GM23338 (cell line): ENCODE data around the gene GRID1.

Experiments
- CREB1 ChIP-seq: fragments of 250-450 bp; sonication (Bioruptor Pico); IDR thresholded peaks from 2 replicates; pipeline ENCODE4 v1.5.0; 2020; ENCODE audit warnings: low read depth, mild to moderate bottlenecking, moderate library complexity
- EZH2 ChIP-seq: fragments of 200-600 bp; sonication (generic); IDR thresholded peaks from one replicate; pipeline ENCODE4 v1.8.0; 2017; ENCODE audit warnings: antibody characterized with exemption, mild to moderate bottlenecking, low read depth; ENCODE audit not compliant: unreplicated experiment
- EZH2phosphoT487 ChIP-seq: fragments of 200-600 bp; sonication (generic); IDR thresholded peaks from one replicate; pipeline ENCODE4 v1.8.1; 2018; ENCODE audit warnings: antibody characterized with exemption; ENCODE audit not compliant: unreplicated experiment
- JUNB ChIP-seq: IDR thresholded peaks from one replicate; pipeline ENCODE4 v1.6.1; 2016; ENCODE audit warnings: antibody characterized with exemption; ENCODE audit not compliant: unreplicated experiment
- NANOG ChIP-seq: IDR thresholded peaks from 2 replicates; pipeline ENCODE4 v1.6.1; 2016; ENCODE audit warnings: antibody characterized with exemption, borderline replicate concordance
- POLR2AphosphoS5 ChIP-seq: IDR thresholded peaks from 2 replicates; pipeline ENCODE4 v1.6.1; 2016; ENCODE audit warnings: antibody characterized with exemption, low read depth
- STAT1 ChIP-seq: IDR thresholded peaks from one replicate; pipeline ENCODE4 v1.6.1; 2016; ENCODE audit warnings: antibody characterized with exemption; ENCODE audit not compliant: unreplicated experiment
- ZNF114 ChIP-seq: fragments of 250-450 bp; sonication (Bioruptor Pico); IDR thresholded peaks from 2 replicates; pipeline ENCODE4 v1.5.0; 2020; ENCODE audit warnings: mild to moderate bottlenecking, moderate library complexity
- ZNF331 ChIP-seq: fragments of 250-450 bp; sonication (Bioruptor Pico); IDR thresholded peaks from 2 replicates; pipeline ENCODE4 v1.5.0; 2020; ENCODE audit warnings: low read depth, mild to moderate bottlenecking, moderate library complexity
- ZNF462 ChIP-seq: fragments of 250-450 bp; sonication (Bioruptor Pico); IDR thresholded peaks from 2 replicates; pipeline ENCODE4 v1.5.0; 2020; ENCODE audit warnings: mild to moderate bottlenecking, moderate library complexity
- TF ChIP-seq, protein P1 (sequence below), 2 experiments: fragments of 200-600 bp in 1 of 2; sonication (generic) in 1 of 2; conservative IDR thresholded peaks; 2 replicates each; pipeline versions ENCODE4 v1.5.1 to v1.6.1; 2016 to 2017; ENCODE audit warnings: antibody characterized with exemption in 2 of 2, low read depth in 2 of 2, mild to moderate bottlenecking in 2 of 2, moderate library complexity in 1 of 2
- TF ChIP-seq, protein P2 (sequence below): IDR thresholded peaks from one replicate; pipeline ENCODE4 v1.6.1; 2018; ENCODE audit warnings: antibody characterized with exemption; ENCODE audit not compliant: unreplicated experiment
- TF ChIP-seq, protein P3 (sequence below): IDR thresholded peaks from 2 replicates; pipeline ENCODE4 v1.6.1; 2016; ENCODE audit warnings: antibody characterized with exemption

DNA sequence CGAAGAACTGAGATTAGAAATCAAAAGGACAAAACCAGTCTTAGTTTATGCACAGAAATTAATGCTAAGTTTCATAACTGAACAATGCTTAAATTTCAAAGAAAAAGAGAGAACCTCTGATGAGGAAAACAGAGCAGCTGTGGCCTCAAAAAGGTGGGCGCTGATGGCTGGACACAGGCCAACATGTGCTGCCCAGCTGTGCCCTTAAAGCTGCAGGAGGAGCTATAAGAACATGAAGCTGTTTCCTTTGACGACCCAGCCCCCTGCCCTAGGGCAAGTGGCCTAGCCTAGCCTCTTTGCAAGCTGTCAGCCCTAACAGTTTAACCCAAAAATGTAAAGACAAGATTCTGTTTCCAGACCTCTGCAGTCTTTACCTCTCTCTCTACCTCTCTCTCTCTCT, 107.7 kb downstream of the GRID1 start:
- TF ChIP-seq, protein P1, sequence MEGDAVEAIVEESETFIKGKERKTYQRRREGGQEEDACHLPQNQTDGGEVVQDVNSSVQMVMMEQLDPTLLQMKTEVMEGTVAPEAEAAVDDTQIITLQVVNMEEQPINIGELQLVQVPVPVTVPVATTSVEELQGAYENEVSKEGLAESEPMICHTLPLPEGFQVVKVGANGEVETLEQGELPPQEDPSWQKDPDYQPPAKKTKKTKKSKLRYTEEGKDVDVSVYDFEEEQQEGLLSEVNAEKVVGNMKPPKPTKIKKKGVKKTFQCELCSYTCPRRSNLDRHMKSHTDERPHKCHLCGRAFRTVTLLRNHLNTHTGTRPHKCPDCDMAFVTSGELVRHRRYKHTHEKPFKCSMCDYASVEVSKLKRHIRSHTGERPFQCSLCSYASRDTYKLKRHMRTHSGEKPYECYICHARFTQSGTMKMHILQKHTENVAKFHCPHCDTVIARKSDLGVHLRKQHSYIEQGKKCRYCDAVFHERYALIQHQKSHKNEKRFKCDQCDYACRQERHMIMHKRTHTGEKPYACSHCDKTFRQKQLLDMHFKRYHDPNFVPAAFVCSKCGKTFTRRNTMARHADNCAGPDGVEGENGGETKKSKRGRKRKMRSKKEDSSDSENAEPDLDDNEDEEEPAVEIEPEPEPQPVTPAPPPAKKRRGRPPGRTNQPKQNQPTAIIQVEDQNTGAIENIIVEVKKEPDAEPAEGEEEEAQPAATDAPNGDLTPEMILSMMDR (conservative IDR thresholded peaks at IDR 0.05; ENCODE audit: low read depth in 2 of 2): no peak
- TF ChIP-seq, protein P2, sequence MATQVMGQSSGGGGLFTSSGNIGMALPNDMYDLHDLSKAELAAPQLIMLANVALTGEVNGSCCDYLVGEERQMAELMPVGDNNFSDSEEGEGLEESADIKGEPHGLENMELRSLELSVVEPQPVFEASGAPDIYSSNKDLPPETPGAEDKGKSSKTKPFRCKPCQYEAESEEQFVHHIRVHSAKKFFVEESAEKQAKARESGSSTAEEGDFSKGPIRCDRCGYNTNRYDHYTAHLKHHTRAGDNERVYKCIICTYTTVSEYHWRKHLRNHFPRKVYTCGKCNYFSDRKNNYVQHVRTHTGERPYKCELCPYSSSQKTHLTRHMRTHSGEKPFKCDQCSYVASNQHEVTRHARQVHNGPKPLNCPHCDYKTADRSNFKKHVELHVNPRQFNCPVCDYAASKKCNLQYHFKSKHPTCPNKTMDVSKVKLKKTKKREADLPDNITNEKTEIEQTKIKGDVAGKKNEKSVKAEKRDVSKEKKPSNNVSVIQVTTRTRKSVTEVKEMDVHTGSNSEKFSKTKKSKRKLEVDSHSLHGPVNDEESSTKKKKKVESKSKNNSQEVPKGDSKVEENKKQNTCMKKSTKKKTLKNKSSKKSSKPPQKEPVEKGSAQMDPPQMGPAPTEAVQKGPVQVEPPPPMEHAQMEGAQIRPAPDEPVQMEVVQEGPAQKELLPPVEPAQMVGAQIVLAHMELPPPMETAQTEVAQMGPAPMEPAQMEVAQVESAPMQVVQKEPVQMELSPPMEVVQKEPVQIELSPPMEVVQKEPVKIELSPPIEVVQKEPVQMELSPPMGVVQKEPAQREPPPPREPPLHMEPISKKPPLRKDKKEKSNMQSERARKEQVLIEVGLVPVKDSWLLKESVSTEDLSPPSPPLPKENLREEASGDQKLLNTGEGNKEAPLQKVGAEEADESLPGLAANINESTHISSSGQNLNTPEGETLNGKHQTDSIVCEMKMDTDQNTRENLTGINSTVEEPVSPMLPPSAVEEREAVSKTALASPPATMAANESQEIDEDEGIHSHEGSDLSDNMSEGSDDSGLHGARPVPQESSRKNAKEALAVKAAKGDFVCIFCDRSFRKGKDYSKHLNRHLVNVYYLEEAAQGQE: no peak
- TF ChIP-seq POLR2AphosphoS5: no peak
- TF ChIP-seq EZH2phosphoT487: no peak
- TF ChIP-seq EZH2: no peak
- no peak for TF ChIP-seq CREB1 (CRISPR knock-in tag)
- TF ChIP-seq NANOG: no peak
- TF ChIP-seq ZNF114 (CRISPR knock-in tag): no peak
- TF ChIP-seq STAT1: no peak
- no peak for TF ChIP-seq ZNF331 (CRISPR knock-in tag)
- no peak for TF ChIP-seq ZNF462 (CRISPR knock-in tag)
- TF ChIP-seq, protein P3, sequence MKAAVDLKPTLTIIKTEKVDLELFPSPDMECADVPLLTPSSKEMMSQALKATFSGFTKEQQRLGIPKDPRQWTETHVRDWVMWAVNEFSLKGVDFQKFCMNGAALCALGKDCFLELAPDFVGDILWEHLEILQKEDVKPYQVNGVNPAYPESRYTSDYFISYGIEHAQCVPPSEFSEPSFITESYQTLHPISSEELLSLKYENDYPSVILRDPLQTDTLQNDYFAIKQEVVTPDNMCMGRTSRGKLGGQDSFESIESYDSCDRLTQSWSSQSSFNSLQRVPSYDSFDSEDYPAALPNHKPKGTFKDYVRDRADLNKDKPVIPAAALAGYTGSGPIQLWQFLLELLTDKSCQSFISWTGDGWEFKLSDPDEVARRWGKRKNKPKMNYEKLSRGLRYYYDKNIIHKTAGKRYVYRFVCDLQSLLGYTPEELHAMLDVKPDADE: no peak
- no peak for TF ChIP-seq JUNB
